T-helper 2 cell (primary cell): ENCODE measurements around the gene BNC2.
"Not testable (repeated sequence)": the region's sequence is repeated elsewhere in the genome, so short reads cannot be mapped to it uniquely, and the experiment has no call there.

Experiments
- DNase-seq, 5 experiments: peaks; one replicate each; pipeline versions ENCODE4 v3.0.0 to v3.0.0-alpha.2; 2012 to 2022
- total RNA-seq, 2 donors: gene quantifications; one replicate each; lab custom pipeline; 2026; lab: John Stamatoyannopoulos, UW

The BNC2 gene, protein sequence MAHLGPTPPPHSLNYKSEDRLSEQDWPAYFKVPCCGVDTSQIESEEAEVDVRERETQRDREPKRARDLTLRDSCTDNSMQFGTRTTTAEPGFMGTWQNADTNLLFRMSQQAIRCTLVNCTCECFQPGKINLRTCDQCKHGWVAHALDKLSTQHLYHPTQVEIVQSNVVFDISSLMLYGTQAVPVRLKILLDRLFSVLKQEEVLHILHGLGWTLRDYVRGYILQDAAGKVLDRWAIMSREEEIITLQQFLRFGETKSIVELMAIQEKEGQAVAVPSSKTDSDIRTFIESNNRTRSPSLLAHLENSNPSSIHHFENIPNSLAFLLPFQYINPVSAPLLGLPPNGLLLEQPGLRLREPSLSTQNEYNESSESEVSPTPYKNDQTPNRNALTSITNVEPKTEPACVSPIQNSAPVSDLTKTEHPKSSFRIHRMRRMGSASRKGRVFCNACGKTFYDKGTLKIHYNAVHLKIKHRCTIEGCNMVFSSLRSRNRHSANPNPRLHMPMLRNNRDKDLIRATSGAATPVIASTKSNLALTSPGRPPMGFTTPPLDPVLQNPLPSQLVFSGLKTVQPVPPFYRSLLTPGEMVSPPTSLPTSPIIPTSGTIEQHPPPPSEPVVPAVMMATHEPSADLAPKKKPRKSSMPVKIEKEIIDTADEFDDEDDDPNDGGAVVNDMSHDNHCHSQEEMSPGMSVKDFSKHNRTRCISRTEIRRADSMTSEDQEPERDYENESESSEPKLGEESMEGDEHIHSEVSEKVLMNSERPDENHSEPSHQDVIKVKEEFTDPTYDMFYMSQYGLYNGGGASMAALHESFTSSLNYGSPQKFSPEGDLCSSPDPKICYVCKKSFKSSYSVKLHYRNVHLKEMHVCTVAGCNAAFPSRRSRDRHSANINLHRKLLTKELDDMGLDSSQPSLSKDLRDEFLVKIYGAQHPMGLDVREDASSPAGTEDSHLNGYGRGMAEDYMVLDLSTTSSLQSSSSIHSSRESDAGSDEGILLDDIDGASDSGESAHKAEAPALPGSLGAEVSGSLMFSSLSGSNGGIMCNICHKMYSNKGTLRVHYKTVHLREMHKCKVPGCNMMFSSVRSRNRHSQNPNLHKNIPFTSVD
- total RNA-seq: 0 to 0.13 reads per million in 2 donors

GRCh38 chr9:16870596-16871335 lies at the start of gene BNC2:
BNC2 (minus strand) TSS chr9:16870670; CDS start chr9:16870648, 22 bp downstream.
- DNase-seq: no peak

- DNase-seq: no peak
These were observed 48.5 kb upstream of the BNC2 start for GRCh38 chr9:16918920-16919319.

DNA sequence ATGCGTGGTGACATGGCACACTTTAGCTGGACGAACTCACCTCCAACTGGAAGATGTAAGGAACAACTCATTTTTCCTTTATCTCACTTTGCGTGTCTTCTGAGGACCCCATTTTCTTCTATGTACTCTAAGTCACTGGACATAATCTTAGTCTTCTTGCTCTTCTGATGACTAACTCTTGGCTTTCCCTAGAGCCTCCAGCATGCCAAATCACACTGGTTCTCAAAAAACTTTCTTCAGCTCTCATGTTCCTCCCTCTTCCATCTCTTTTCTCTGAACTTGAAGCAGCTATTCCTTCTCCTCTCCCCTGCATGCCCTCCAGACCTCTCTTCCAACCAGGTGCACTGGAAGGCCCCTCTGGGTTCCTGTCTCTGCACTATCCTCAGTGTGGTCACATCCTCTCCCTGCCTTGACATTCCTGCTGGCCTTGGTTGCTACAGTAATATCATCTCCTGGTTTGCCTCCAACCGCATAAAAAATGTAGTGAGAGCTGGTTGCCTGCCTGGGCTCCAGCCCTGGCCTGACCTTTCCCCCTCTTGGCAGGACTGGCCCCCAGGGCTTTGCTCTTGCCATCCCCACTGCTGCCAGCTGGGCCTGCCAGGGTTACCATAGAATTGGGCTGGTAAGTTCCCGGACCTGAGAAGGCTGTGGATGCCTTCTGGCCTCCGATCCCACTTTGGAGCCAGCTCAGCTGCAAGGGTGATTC lies 44.8 kb upstream of the BNC2 start:
- no peak for DNase-seq

- DNase-seq: no peak
These were observed 41.7 kb upstream of the BNC2 start for GRCh38 chr9:16912197-16912596.

GRCh38 chr9:16908206-16908605 lies 37.7 kb upstream of the BNC2 start:
- not testable (repeated sequence) for DNase-seq

DNA sequence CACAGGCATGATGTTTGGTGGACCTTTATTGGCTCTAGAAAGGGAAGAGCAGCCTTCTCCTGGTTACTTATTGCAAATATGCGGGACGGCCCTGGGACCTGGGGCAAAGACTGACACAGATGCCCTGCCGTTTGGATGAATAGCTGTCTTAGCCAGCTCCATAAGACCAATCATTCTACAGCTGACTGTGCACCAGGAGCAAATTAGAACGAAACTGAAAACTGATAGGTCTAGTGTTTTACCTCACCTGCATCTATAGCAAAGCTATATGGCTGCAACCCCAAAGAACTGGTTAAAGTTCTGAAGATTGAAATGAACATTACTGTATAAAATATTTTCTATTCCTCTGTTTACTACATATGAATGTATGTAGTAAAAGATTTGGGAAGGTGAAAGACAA lies 34.2 kb upstream of the BNC2 start:
- no peak for DNase-seq

GRCh38 chr9:16901590-16901989 lies 31.1 kb upstream of the BNC2 start:
- no peak for DNase-seq

DNA sequence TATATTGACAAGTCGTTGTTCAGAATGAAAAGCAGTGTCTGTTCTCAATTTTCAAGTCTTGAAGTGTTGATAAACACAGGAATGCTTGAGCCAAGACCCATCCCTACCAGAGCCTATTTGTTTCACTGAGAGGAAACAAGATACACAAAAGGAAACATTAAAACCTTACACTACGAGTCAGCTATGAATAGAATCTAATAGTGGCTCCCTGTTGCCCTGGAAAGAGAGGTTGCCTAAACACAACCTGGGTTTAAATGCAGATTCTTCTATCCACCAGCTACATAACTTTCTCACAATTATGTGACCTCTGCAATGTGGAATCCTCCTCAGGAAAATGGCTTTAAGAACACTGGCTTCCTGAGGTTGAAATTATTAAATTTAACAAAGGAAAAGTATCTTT lies 29.1 kb upstream of the BNC2 start:
- DNase-seq: no peak

- no peak for DNase-seq
These were observed 28.0 kb upstream of the BNC2 start for GRCh38 chr9:16898464-16898863.

GRCh38 chr9:16888594-16888993 lies 18.1 kb upstream of the BNC2 start:
- DNase-seq: no peak

DNA sequence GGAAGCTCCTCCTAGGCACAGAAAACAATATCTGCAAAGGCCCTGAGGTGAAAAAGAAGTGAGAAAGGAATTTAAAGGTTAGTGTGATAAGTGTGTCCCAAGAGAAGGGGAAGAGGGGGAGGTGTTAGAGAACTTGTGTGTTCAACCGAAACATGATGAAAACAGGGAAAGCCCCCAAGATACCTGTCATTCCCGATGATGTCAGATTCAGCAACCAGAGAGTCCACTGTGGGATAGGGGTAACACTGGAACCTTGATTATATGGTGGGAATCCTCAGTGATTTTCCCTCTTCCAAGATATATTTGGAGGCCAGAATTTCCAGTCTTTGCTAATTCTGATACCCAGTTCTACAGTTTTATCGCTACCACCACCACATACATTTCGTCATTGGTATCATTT lies 15.5 kb upstream of the BNC2 start:
- DNase-seq: no peak

GRCh38 chr9:16884952-16885513 lies 14.6 kb upstream of the BNC2 start:
- DNase-seq: peak in 2 of 5 experiments; percentile 3 to 19

DNA sequence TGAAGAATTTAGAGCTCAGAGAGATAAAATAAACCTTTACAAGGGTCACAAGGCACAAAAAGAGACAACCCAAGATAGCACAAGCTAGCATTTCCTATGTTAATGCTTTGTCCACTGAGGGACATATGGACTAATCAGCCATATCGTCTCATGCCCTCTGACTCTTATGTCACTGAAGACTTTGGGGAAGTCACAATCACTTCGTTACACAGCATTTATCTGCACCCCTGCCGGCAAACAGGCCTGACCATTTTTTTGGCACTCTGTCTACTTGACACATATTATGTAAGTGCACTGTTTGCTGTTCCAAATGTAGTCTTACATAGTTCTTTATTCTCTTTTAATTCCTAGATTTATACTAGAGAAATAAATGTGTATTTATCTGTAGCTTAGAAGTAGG lies 13.9 kb upstream of the BNC2 start:
- no peak for DNase-seq

DNA sequence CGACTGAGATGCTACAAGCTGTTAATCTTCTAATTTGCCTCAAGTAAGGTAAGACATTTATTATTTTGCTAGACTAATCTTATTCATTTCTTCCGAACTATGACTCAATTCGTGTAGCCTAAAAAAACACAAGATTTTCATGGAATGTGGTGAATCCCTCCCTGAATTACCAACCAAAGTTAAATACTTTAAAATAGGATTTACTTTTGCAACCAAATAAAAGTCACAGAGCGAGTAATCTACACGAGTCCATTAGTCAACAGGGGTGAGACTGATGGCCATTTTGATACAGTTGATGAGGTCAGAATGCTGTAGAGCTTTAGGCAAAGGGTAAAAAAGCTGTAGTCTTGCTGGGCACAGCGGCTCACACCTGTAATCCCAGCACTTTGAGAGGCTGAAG lies 13.1 kb upstream of the BNC2 start:
- no peak for DNase-seq

GRCh38 chr9:16882440-16882839 lies 12.0 kb upstream of the BNC2 start:
- DNase-seq: not testable (repeated sequence)

DNA sequence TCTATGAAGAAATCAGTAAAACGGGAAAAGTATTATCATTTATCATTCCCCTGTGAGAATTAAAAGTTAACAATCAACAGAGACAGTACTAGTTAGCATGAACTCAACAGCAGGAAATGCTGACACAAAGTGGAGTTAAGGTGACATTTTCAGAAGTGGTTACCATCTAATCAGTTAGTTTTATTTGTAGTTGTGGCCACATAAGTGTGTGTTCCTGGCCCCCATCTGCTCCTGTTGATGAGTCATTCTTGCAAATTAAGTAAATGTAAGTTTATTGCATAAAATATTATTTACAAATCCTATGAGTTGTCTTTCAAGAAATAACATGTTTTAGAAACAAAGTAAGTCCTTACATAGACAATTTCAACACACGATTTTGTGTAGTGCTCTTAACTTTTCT lies 8.9 kb upstream of the BNC2 start:
- no peak for DNase-seq

DNA sequence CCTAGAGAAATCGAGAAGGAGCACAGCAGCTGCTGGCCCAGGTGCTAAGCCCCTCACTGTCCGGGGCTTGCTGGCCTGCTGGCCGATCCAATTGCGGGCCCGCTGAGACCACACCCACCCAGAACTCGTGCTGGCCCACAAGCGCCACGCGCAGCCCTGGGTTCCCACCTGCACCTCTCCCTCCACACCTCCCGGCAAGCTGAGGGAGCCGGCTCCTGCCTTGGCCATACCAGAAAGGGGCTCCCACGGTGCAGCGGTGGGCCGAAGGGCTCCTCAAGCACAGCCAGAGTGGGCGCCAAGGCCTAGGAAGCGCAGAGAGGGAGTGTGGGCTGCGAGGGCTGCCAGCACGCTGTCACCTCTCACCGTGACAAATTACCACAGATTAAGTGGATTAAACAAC lies 6.8 kb upstream of the BNC2 start:
- DNase-seq: no peak

DNA sequence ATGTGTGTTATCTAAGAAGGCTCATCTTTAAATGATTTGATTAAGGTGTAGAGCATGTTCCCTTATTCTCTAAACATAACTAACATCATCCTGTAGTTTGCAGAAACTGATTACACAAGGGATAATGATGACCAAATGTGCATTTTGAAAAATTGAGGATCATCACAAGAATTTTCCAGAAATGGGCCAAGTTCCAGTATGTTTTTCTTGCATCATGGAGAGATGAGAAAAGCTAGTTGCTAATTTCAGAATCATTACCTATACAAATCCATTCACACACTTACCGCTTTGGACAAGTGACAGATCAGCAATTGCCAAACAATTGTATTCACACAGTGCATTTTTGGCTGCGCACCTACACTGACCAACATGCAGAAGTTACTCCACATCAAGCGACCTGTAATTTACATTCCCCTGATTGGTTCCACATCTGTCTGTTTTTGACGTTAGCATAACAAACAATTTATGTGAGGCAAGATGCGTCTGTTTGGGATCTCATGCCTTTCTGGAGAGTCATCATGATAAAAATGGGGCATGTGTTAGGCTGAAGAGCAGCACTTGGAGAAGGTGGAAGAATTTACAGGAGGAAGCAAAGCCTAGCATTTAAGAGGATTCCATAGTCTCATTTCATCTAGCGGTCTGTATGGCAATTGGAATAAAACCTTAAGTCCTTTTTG lies 2.8 kb upstream of the BNC2 start:
- DNase-seq: no peak

DNA sequence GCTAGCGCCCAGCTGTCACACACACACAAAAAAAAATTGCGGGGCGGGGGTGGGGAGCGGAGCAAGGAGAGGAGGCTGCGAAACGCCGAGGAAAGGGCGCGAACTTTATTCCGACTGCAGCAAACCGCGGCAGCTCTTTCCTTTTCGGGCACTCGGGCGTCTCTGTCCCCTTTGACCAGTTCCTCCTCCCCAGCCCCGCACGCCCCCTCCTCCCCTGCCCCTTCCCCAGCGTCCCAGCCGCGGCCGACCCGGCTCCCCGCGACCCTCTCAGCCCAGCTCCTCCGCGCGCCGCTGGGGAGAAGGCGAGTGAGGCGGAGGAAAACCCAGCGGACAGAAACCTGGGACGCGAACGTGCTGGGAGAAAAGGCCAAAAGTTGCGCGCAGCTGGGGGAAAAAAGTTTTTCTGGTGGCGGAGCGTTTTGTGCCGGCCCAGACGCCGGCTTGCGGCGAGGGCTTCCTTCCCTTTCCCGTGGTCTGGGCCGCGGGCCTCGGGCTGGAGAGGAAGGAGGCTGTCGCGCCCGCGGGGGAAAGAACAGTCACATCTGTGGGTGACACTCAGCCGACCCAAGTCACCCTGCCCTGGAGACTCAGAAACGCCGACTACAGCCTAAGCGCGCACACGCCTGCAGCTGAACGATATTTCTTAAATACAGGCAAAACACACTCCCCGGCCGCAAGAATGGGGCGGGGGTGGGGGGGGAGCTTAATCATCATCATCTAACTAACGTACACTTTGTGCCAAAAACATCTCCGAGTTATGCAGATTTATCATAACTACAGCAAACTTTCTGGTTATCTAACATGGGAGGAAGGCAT lies 1.1 kb upstream of the BNC2 start:
- DNase-seq: peak in 1 of 5 experiments; percentile 13
